GOT3 (cell line): Measurements from ENCODE around the gene SLC19A1.

Experiments
- DNase-seq: peaks from one replicate; lab custom pipeline; 2025; ENCODE audit warnings: mixed read lengths; lab: John Stamatoyannopoulos, UW

Gene SLC19A1

GRCh38 chr21:45454060-45454925 is 87.9 kb downstream of the SLC19A1 start:
- no peak for DNase-seq

- DNase-seq: no peak
Measured at GRCh38 chr21:45453308-45453950, 88.8 kb downstream of the SLC19A1 start.

DNA sequence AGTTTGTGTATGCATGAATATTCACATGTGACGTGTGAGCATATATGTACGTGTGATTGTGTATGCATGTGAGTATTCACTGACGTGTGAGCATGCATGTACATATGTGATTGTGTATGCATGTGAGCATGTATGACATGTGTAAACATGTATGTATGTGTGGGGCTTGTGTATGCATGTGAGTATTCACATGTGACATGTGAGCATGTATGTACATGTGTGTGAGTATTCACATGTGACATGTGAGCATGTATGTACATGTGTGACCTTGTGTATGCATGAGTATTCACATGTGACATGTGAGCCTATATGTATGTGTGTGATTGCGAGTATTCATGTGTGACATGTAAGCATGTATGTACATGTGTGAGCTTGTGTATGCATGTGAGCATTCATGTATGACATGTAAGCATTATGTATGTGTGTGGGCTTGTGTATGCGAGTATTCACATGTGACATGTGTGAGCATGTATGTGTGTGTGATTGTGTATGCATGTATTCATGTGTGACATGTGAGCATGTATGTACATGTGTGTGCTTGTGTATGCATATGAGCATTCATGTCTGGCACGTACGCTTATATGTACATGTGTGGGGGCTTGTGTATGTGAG is 89.4 kb downstream of the SLC19A1 start:
- DNase-seq: no peak

GRCh38 chr21:45451771-45452182 is 90.5 kb downstream of the SLC19A1 start:
- no peak for DNase-seq

DNA sequence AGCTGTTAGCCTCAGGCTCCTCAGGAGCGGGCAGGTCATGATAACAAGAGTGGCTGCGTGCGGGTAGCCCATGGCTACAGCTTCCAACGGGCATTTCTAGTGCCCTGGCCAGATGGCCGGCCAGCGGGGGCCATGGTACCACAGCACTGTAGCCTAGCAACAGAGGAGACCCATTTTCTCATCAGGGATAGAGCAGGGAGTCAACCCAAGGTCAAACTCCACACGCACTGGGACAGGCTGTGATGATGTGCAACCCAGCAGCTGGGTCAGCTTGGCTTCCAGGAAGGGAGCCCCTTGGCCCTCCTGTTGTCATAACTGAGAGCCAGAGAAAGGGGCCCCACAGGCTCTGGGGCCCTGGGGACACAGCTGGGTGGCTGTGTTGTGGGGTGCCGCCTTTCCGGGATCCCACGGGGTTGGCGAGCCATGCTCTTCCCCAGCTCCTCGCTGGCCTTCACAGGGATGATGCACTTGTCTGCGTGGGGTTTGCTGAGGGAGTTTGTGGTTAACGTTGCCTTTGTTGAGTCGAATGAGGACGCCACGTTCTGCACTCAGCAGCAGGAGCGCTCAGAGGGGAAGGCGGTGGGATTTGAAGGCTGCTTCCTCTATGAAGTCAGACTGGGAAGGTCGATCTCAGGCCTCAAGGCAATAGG is 91.0 kb downstream of the SLC19A1 start:
- no peak for DNase-seq

DNA sequence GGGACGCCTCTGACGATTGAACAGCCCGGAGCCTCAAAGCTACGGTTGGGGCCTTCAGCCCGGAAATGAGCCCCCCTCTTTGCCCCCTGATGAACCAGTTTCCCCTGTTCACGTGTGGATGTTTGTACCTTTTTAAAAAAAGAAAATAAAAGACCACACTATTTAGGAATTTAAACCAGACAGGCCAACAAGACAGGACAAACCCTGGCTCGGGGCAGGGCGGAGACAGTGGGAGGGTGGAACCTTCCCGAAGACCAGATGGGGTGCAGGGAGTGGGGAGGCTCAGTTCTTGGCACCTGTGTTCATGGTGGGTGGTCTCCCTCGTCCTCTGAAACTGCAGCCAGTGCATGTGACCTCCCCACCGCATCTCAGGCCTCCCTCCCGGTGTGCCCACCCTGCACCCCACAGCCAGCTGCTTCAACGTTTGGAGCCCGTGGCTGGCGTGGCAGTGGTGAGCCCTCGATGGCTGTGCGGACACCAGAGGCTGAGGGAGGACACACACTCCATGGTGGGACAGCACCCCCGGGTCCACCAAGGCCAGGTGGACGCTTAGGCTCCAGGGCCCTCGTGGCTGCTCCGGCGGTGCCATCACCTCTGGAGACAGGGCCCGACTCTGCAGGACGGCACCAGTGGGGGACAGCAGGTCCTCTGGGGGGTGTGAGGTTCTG is 91.7 kb downstream of the SLC19A1 start:
- DNase-seq: no peak

DNA sequence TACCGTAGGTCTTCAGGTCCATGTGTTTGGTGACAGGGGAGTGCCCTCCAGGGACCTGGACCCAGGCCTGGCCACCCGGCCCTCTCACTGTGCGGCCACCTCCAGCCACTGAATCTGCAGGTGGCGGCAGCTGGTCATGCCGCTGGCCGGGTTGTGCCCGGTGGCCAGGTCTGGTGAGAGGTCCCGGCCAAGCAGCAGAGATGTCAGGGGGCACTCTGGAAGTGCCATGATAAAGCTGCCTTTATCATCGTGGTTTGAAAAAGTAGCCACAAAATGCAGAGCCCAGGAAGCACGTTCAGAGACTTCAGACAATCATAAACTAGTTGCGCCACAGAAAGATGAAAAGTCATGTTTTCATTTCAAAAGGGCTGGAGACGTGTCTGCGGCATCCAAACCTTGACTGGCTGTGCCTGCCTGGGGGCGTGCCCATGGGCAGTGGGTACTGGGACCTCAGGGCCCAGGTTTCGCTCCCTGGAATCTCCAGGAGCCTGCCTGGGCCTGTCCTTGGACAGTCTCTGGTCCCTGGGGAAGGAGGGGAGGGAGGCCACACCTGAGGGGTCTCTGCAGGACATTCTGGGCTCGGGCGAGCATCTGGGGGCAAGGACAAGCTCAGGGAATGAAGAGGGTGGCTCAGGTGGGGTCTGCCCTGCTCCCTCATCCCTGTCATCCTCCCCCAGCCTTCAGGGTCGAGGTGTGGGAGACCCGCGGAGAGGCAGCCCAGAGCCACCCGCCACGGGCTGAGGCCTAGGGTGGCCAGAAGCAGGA is 92.4 kb downstream of the SLC19A1 start:
- no peak for DNase-seq

GRCh38 chr21:45448810-45449657 is 93.2 kb downstream of the SLC19A1 start:
- DNase-seq: no peak

DNA sequence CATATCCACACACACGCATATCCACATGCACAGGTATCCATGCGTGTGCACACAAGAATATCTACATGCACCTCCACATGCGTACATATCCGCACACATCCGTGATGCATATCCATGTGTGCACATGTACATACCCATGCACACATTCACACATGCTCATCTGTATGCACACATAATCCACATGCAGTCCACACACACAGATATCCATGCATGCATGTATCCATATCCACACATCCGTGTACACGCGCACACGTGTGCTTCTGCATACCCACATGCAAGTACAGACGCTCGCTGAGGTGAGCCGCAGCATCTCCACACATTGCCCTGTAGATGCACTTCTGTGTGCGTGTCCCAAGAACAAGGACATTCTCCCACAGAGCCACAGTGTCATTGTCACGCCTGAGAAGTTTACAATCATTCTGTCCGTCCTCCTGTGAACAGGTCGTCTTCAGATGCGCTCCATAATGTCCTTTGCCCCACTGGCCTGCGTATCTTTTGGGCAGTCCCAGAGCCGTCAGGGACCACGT is 93.9 kb downstream of the SLC19A1 start:
- no peak for DNase-seq
